ENCODE results near the gene HOXC6. TPM values are rescaled to one million over a fixed set of nuclear protein-coding genes. Genes with fewer than 3 reads are reported as not detected.

HOXC6 gene
- total and polyA plus RNA-seq, 4 donors: 0.18 to 0.71 (median 0.35) TPM

GRCh38 chr12:54016478-54016964, 11.7 kb upstream of the HOXC6 start:
- DNase-seq (peak in 1 of 3 donors; percentile 15), ATAC-seq (ENCODE audit: insufficient read depth, low FRiP score) (no peak)
- no peaks in the 10 kb centered on the region for H3K36me3 ChIP-seq (ENCODE audit: control insufficient read depth in 4 of 4, insufficient read depth in 4 of 4, low read length in 4 of 4)
- no peak overlapping the region for H3K9ac ChIP-seq (ENCODE audit: insufficient read depth in 1 of 2, low read length in 2 of 2)
- H3K27ac ChIP-seq (ENCODE audit: low read depth in 1 of 2, low read length in 1 of 2): no peak overlapping the region
- WGBS, 2 donors: 4 to 6% methylated on average over 25 of the region's 25 CpGs
- H3K9me3 ChIP-seq (ENCODE audit: control insufficient read depth in 4 of 4, insufficient read depth in 3 of 4, low read length in 3 of 4): peaks cover 0 to 15% (median 0%) of the 10 kb centered on the region in 4 donors
- no peak overlapping the region for H3K4me3 ChIP-seq
- TF ChIP-seq CTCF (IDR thresholded peaks at IDR 0.05; ENCODE audit: control extremely low read depth, extremely low read depth): no peak
- H3K27me3 ChIP-seq (ENCODE audit: control insufficient read depth in 3 of 3, insufficient read depth in 3 of 3, low read length in 2 of 3): peaks cover 15 to 89% (median 69%) of the 10 kb centered on the region in 3 donors
- H3K4me1 ChIP-seq (ENCODE audit: control insufficient read depth in 5 of 5, insufficient read depth in 5 of 5, low read length in 5 of 5): peaks cover 0 to 13% (median 6%) of the 10 kb centered on the region in 5 donors

- peaks cover 0 to 13% (median 6%) of the 10 kb centered on the region in 5 donors for H3K4me1 ChIP-seq (ENCODE audit: control insufficient read depth in 5 of 5, insufficient read depth in 5 of 5, low read length in 5 of 5)
- no peak overlapping the region for H3K9ac ChIP-seq (ENCODE audit: insufficient read depth in 1 of 2, low read length in 2 of 2)
- no peak overlapping the region for H3K4me3 ChIP-seq
- TF ChIP-seq CTCF (IDR thresholded peaks at IDR 0.05; ENCODE audit: control extremely low read depth, extremely low read depth): no peak
- H3K36me3 ChIP-seq (ENCODE audit: control insufficient read depth in 4 of 4, insufficient read depth in 4 of 4, low read length in 4 of 4): no peaks in the 10 kb centered on the region
- WGBS, 2 donors: 3 to 4% methylated on average over 24 of the region's 24 CpGs
- peak in 1 of 3 donors; percentile 10 for DNase-seq
- peaks cover 18 to 89% (median 69%) of the 10 kb centered on the region in 3 donors for H3K27me3 ChIP-seq (ENCODE audit: control insufficient read depth in 3 of 3, insufficient read depth in 3 of 3, low read length in 2 of 3)
- no peak overlapping the region for H3K27ac ChIP-seq (ENCODE audit: low read depth in 1 of 2, low read length in 1 of 2)
- peaks cover 0 to 15% (median 0%) of the 10 kb centered on the region in 4 donors for H3K9me3 ChIP-seq (ENCODE audit: control insufficient read depth in 4 of 4, insufficient read depth in 3 of 4, low read length in 3 of 4)
- ATAC-seq (ENCODE audit: insufficient read depth, low FRiP score): no peak
Observed at GRCh38 chr12:54017027-54017788, 11.0 kb upstream of the HOXC6 start.

- no peak for TF ChIP-seq CTCF (IDR thresholded peaks at IDR 0.05; ENCODE audit: control extremely low read depth, extremely low read depth)
- peak; percentile 69 to 76 (median 74) for DNase-seq
- H3K4me3 ChIP-seq: no peak overlapping the region
- ATAC-seq (ENCODE audit: insufficient read depth, low FRiP score): peak; percentile 71
- peaks cover 0 to 13% (median 6%) of the 10 kb centered on the region in 5 donors for H3K4me1 ChIP-seq (ENCODE audit: control insufficient read depth in 5 of 5, insufficient read depth in 5 of 5, low read length in 5 of 5)
- H3K9me3 ChIP-seq (ENCODE audit: control insufficient read depth in 4 of 4, insufficient read depth in 3 of 4, low read length in 3 of 4): peaks cover 0 to 13% (median 0%) of the 10 kb centered on the region in 4 donors
- H3K27ac ChIP-seq (ENCODE audit: low read depth in 1 of 2, low read length in 1 of 2): no peak overlapping the region
- H3K9ac ChIP-seq (ENCODE audit: insufficient read depth in 1 of 2, low read length in 2 of 2): no peak overlapping the region
- WGBS, 2 donors: 1 to 5% methylated on average over 33 to 34 of the region's 34 CpGs
- H3K27me3 ChIP-seq (ENCODE audit: control insufficient read depth in 3 of 3, insufficient read depth in 3 of 3, low read length in 2 of 3): peaks cover 18 to 89% (median 68%) of the 10 kb centered on the region in 3 donors
- H3K36me3 ChIP-seq (ENCODE audit: control insufficient read depth in 4 of 4, insufficient read depth in 4 of 4, low read length in 4 of 4): no peaks in the 10 kb centered on the region
Observed at GRCh38 chr12:54017878-54018467, 10.3 kb upstream of the HOXC6 start.
